Chondrocyte (in vitro differentiated cells): Measurements from ENCODE around the gene CBY1. TPM values are rescaled to one million over a fixed set of nuclear protein-coding genes. Genes with fewer than 3 reads are reported as not detected.
A peak's percentile ranks its signal among the peaks of the same experiment; 100 is the strongest.

Source experiments
- DNase-seq: peaks from one replicate; pipeline ENCODE4 v3.0.0; 2021; ENCODE audit warnings: mixed read lengths, low spot score
- H3K27ac Mint-ChIP-seq: one replicate; pipeline ENCODE4 v1.8.0; 2021; ENCODE audit warnings: mild to moderate bottlenecking, moderate library complexity, mixed read lengths; ENCODE audit not compliant: unreplicated experiment
- H3K27me3 Mint-ChIP-seq: 2 replicates; pipeline ENCODE4 v1.8.0; 2021; ENCODE audit warnings: low read depth, mixed read lengths
- H3K36me3 Mint-ChIP-seq: 2 replicates; pipeline ENCODE4 v1.8.0; 2021; ENCODE audit warnings: low read depth, mixed read lengths
- H3K4me1 Mint-ChIP-seq: 2 replicates; pipeline ENCODE4 v1.8.0; 2021; ENCODE audit warnings: low read depth, mild to moderate bottlenecking, mixed read lengths
- H3K4me3 Mint-ChIP-seq: one replicate; pipeline ENCODE4 v1.8.0; 2021; ENCODE audit warnings: mild to moderate bottlenecking, moderate library complexity, mixed read lengths; ENCODE audit not compliant: unreplicated experiment
- H3K9me3 Mint-ChIP-seq: 2 replicates; pipeline ENCODE4 v1.8.0; 2021; ENCODE audit warnings: low read depth, mixed read lengths
- total RNA-seq: library from RNA; stranded (reverse); gene quantifications from 3 replicates; pipeline ENCODE4 v1.2.1, GENCODE V29; 2021
- TF ChIP-seq, protein P1 (sequence below): fragments of 200-600 bp; sonication (generic); IDR thresholded peaks from 2 replicates; pipeline ENCODE4 v1.5.0; 2021; ENCODE audit warnings: antibody characterized with exemption, mild to moderate bottlenecking, moderate library complexity

CBY1 gene
- total RNA-seq, 1 donor from 2014 or later: 29.9 TPM

DNA sequence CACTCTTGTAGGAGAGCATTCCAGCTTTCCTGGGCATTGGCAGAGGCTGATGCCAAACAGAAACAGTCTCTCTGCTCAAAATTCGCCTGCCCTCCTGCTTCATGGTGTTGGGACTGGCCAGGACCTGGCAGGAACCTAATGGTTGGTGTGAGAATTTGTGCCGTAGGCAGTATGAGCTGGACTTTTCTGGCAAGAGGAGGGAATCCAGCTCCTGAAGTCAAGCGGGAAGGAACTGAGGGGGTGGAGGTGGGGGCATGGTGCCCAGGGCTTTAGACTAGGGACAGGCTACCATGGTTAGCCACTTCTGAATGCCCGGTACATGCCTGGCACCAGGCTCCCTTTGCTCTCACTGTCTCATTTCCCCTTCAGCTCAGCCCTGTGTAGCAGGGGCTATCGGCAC is 18.4 kb downstream of the CBY1 start:
- H3K27me3 Mint-ChIP-seq: no peaks in the 10 kb centered on the region
- TF ChIP-seq, protein P1, sequence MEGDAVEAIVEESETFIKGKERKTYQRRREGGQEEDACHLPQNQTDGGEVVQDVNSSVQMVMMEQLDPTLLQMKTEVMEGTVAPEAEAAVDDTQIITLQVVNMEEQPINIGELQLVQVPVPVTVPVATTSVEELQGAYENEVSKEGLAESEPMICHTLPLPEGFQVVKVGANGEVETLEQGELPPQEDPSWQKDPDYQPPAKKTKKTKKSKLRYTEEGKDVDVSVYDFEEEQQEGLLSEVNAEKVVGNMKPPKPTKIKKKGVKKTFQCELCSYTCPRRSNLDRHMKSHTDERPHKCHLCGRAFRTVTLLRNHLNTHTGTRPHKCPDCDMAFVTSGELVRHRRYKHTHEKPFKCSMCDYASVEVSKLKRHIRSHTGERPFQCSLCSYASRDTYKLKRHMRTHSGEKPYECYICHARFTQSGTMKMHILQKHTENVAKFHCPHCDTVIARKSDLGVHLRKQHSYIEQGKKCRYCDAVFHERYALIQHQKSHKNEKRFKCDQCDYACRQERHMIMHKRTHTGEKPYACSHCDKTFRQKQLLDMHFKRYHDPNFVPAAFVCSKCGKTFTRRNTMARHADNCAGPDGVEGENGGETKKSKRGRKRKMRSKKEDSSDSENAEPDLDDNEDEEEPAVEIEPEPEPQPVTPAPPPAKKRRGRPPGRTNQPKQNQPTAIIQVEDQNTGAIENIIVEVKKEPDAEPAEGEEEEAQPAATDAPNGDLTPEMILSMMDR: no peak

DNA sequence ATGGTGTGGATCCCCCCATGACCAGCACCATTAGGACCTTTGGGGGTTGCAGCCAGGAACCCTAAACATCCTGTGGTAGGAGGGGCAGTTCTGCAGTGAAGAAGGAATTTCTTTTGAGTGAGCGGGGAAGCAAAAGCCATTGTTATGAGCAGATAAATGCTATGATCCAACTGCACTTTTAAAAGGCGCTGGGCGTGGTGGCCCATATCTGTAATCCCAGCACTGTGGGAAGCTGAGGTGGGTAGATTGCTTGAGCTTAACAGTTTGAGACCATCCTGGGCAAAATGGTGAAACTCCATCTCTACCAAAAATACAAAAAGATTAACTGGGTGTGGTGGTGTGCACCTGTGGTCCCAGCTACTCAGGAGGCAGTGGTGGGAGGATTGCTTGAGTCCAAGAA is 19.4 kb downstream of the CBY1 start:
- no peaks in the 10 kb centered on the region for H3K9me3 Mint-ChIP-seq
- no peak overlapping the region for H3K4me3 Mint-ChIP-seq
- H3K36me3 Mint-ChIP-seq: peaks cover 16% of the 10 kb centered on the region

More for the DNA sequence above, 18.4 kb downstream of the CBY1 start:
- Mint-ChIP-seq H3K9me3 (no peaks in the 10 kb centered on the region), H3K27ac (no peak overlapping the region), H3K36me3 (peaks cover 18% of the 10 kb centered on the region), H3K4me1 (no peaks in the 10 kb centered on the region), H3K4me3 (no peak overlapping the region)
- no peak for DNase-seq

GRCh38 chr22:38681582-38682335 is 25.3 kb downstream of the CBY1 start, which contains the start of gene TOMM22:
Gene TOMM22 (plus strand): TSS chr22:38681957. CDS start chr22:38681979, 22 bp downstream.
- DNase-seq: peak; percentile 96
- H3K36me3 Mint-ChIP-seq: peaks cover 6% of the 10 kb centered on the region

More for the DNA sequence above, 19.4 kb downstream of the CBY1 start:
- DNase-seq: no peak
- Mint-ChIP-seq H3K4me1 (no peaks in the 10 kb centered on the region), H3K27ac (no peak overlapping the region), H3K27me3 (no peaks in the 10 kb centered on the region)
- TF ChIP-seq, protein P1: no peak

GRCh38 chr22:38684895-38685294 is 28.5 kb downstream of the CBY1 start:
- Mint-ChIP-seq H3K9me3 (no peaks in the 10 kb centered on the region), H3K36me3 (peaks cover 21% of the 10 kb centered on the region), H3K4me1 (peaks cover 25% of the 10 kb centered on the region), H3K27me3 (no peaks in the 10 kb centered on the region), H3K27ac (no peak overlapping the region), H3K4me3 (no peak overlapping the region)
- DNase-seq: no peak
- TF ChIP-seq, protein P1: no peak

More at GRCh38 chr22:38681582-38682335, 25.3 kb downstream of the CBY1 start, which contains the start of gene TOMM22:
- TF ChIP-seq, protein P1: peak; percentile 82
- H3K27ac Mint-ChIP-seq: peak within 1 kb of the TSS; percentile 98
- H3K4me1 Mint-ChIP-seq: peaks cover 25% of the 10 kb centered on the region
- no peaks in the 10 kb centered on the region for H3K27me3 Mint-ChIP-seq
- no peaks in the 10 kb centered on the region for H3K9me3 Mint-ChIP-seq
- peak within 1 kb of the TSS; percentile 99 for H3K4me3 Mint-ChIP-seq

DNA sequence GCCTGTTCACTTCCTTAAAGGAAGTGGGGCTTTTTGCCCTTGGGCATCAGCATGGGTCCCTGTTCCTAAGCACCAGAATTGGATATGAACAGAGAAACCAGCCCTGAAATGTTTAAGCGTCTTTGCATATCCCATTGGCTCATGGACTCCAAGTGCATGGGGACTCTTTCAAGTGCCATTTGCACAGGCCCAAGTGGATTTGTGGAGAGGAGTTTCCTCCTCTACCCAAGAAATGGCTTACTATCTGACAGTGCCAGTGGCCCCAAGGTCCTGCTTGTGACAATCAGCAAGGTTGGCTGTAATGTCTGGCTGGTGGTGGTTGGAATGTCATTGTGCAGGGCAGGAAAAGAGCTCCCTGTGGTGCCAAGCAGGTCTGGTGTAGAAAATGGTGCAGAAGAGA is 29.3 kb downstream of the CBY1 start:
- Mint-ChIP-seq H3K4me3 (no peak overlapping the region), H3K27me3 (no peaks in the 10 kb centered on the region), H3K9me3 (no peaks in the 10 kb centered on the region), H3K36me3 (peaks cover 23% of the 10 kb centered on the region), H3K4me1 (peaks cover 25% of the 10 kb centered on the region), H3K27ac (no peak overlapping the region)
- TF ChIP-seq, protein P1: no peak
- DNase-seq: no peak
